Activated CD8-positive, alpha-beta T cell treated with anti-CD3 and anti-CD28 coated beads for 36 hours (primary cell): Measurements from ENCODE around the gene BCL2L14. TPM values are rescaled to one million over a fixed set of nuclear protein-coding genes. Genes with fewer than 3 reads are reported as not detected.

Experiments
- ATAC-seq: fragments of 200-7000 bp; cut with Tn5 transposase; one replicate; pipeline ENCODE4 v1.10.0; 2021; ENCODE audit warnings: mild to moderate bottlenecking, moderate library complexity
- CTCF ChIA-PET: fragments of 350-600 bp; sonication (Branson Sonifier 250); formaldehyde crosslinking; loops from one replicate; lab custom pipeline; 2021; ENCODE audit warnings: antibody characterized with exemption; lab: Charles Lee
- POLR2A ChIA-PET: fragments of 350-600 bp; sonication (Branson Sonifier 250); formaldehyde crosslinking; loops from one replicate; lab custom pipeline; 2021; ENCODE audit warnings: antibody characterized with exemption; lab: Charles Lee
- DNase-seq: peaks from one replicate; pipeline ENCODE4 v3.0.0-alpha.2; 2020
- H3K27ac Mint-ChIP-seq: one replicate; pipeline ENCODE4 v1.8.0; 2021; ENCODE audit warnings: mild to moderate bottlenecking, mixed read lengths
- H3K27me3 Mint-ChIP-seq: one replicate; pipeline ENCODE4 v1.8.0; 2021; ENCODE audit warnings: mixed read lengths
- H3K36me3 Mint-ChIP-seq: one replicate; pipeline ENCODE4 v1.8.0; 2021; ENCODE audit warnings: low read depth, mixed read lengths
- H3K4me1 Mint-ChIP-seq: one replicate; pipeline ENCODE4 v1.8.0; 2021; ENCODE audit warnings: low read depth, mixed read lengths
- H3K4me3 Mint-ChIP-seq: one replicate; pipeline ENCODE4 v1.8.0; 2021; ENCODE audit warnings: mild to moderate bottlenecking, moderate library complexity, mixed read lengths
- H3K9me3 Mint-ChIP-seq: one replicate; pipeline ENCODE4 v1.8.0; 2021; ENCODE audit warnings: mixed read lengths
- CTCF ChIP-seq: fragments of 200-600 bp; IDR thresholded peaks from one replicate; pipeline ENCODE4 v1.8.0; 2022; ENCODE audit warnings: antibody characterized with exemption, mild to moderate bottlenecking
- intact Hi-C: fragments of 100-400 bp; cut with micrococcal nuclease; formaldehyde crosslinking; loops from one replicate; pipeline ENCODE4 v1.10.0; 2022
- total RNA-seq, 2 experiments: library from RNA; stranded (reverse); gene quantifications; one replicate each; pipeline ENCODE4 v1.2.3, GENCODE V29; 2021

BCL2L14 gene
- total RNA-seq, 2 experiments from 2014 or later = 3.7 to 5.1 TPM

GRCh38 chr12:12048714-12049113, 22.0 kb upstream of the BCL2L14 start:
- DNase-seq = no peak
- no peak for ATAC-seq
- H3K4me1 Mint-ChIP-seq = no peaks in the 10 kb centered on the region
- H3K27me3 Mint-ChIP-seq = no peaks in the 10 kb centered on the region
- no peak overlapping the region for H3K27ac Mint-ChIP-seq
- CTCF ChIA-PET = no interaction called here
- no peak for TF ChIP-seq CTCF
- H3K4me3 Mint-ChIP-seq = no peak overlapping the region
- intact Hi-C loops = no loop called here
- H3K9me3 Mint-ChIP-seq = no peaks in the 10 kb centered on the region
- H3K36me3 Mint-ChIP-seq = no peaks in the 10 kb centered on the region
- POLR2A ChIA-PET = no interaction called here

- no peak for TF ChIP-seq CTCF
- Mint-ChIP-seq H3K9me3 (no peaks in the 10 kb centered on the region), H3K27ac (no peak overlapping the region), H3K27me3 (no peaks in the 10 kb centered on the region), H3K4me3 (no peak overlapping the region), H3K4me1 (no peaks in the 10 kb centered on the region), H3K36me3 (no peaks in the 10 kb centered on the region)
- ChIA-PET POLR2A (no interaction called here), CTCF (interaction anchor here (1.2 to 1.6 kb wide), 3 partner anchors 10 to 472 kb away, joined by 3 to 7 read pairs (median 4); no protein-coding TSS in a partner anchor)
- ATAC-seq (no peak), DNase-seq (no peak)
- intact Hi-C loops = no loop called here
Observed at GRCh38 chr12:12051668-12052067, 19.1 kb upstream of the BCL2L14 start.

GRCh38 chr12:12054993-12055392, 15.7 kb upstream of the BCL2L14 start:
- H3K4me3 Mint-ChIP-seq = no peak overlapping the region
- no peaks in the 10 kb centered on the region for H3K4me1 Mint-ChIP-seq
- ChIA-PET POLR2A (no interaction called here), CTCF (no interaction called here)
- no peaks in the 10 kb centered on the region for H3K9me3 Mint-ChIP-seq
- no peak for ATAC-seq
- H3K27me3 Mint-ChIP-seq = no peaks in the 10 kb centered on the region
- H3K36me3 Mint-ChIP-seq = no peaks in the 10 kb centered on the region
- no peak for DNase-seq
- intact Hi-C loops = no loop called here
- no peak for TF ChIP-seq CTCF
- H3K27ac Mint-ChIP-seq = no peak overlapping the region

- DNase-seq (no peak), ATAC-seq (no peak)
- Mint-ChIP-seq H3K27ac (no peak overlapping the region), H3K4me1 (no peaks in the 10 kb centered on the region), H3K27me3 (no peaks in the 10 kb centered on the region), H3K4me3 (no peak overlapping the region), H3K36me3 (no peaks in the 10 kb centered on the region), H3K9me3 (no peaks in the 10 kb centered on the region)
- TF ChIP-seq CTCF = no peak
- intact Hi-C loops = no loop called here
- ChIA-PET POLR2A (no interaction called here), CTCF (no interaction called here)
Observed at GRCh38 chr12:12056951-12057350, 13.8 kb upstream of the BCL2L14 start.

GRCh38 chr12:12064596-12064995, 6.1 kb upstream of the BCL2L14 start:
- intact Hi-C loops = no loop called here

More at GRCh38 chr12:12064596-12064995, 6.1 kb upstream of the BCL2L14 start:
- Mint-ChIP-seq H3K4me1 (no peaks in the 10 kb centered on the region), H3K9me3 (no peaks in the 10 kb centered on the region), H3K36me3 (no peaks in the 10 kb centered on the region), H3K27ac (no peak overlapping the region), H3K27me3 (no peaks in the 10 kb centered on the region), H3K4me3 (no peak overlapping the region)
- ATAC-seq = no peak
- POLR2A ChIA-PET = no interaction called here
- no peak for DNase-seq
- CTCF ChIA-PET = no interaction called here
- TF ChIP-seq CTCF = no peak
